Lung (tissue), 12 donors: ENCODE data around the gene PIH1D1. TPM values are rescaled to one million over a fixed set of nuclear protein-coding genes. Genes with fewer than 3 reads are reported as not detected.

Experiments used
- ATAC-seq: fragments of 200-7000 bp; cut with Tn5 transposase; one replicate; pipeline ENCODE4 v1.9.1; 2020; ENCODE audit warnings: moderate number of reproducible peaks; ENCODE audit not compliant: insufficient read depth, low FRiP score
- DNase-seq, 3 donors: peaks; one replicate each; pipeline ENCODE4 v3.0.0-alpha.2; 2013 to 2017
- H3K27ac ChIP-seq, 2 donors: one replicate each; pipeline ENCODE4 v1.5.1; 2013; ENCODE audit warnings: mild to moderate bottlenecking in 2 of 2, moderate library complexity in 2 of 2, control low read depth in 1 of 2, inconsistent platforms in 1 of 2, low read depth in 1 of 2, low read length in 1 of 2
- H3K27me3 ChIP-seq, 3 donors: one replicate each; pipeline ENCODE4 v1.5.1; 2013; ENCODE audit warnings: low read length in 2 of 3; ENCODE audit not compliant: control insufficient read depth in 3 of 3, insufficient read depth in 3 of 3
- H3K36me3 ChIP-seq, 4 donors: one replicate each; pipeline ENCODE4 v1.5.1; 2013; ENCODE audit warnings: low read length in 4 of 4, mild to moderate bottlenecking in 1 of 4, moderate library complexity in 1 of 4; ENCODE audit not compliant: control insufficient read depth in 4 of 4, insufficient read depth in 4 of 4
- H3K4me1 ChIP-seq, 5 donors: one replicate each; pipeline ENCODE4 v1.5.1; 2013; ENCODE audit warnings: low read length in 5 of 5, mild to moderate bottlenecking in 2 of 5, moderate library complexity in 1 of 5; ENCODE audit not compliant: control insufficient read depth in 5 of 5, insufficient read depth in 5 of 5
- H3K4me3 ChIP-seq: one replicate; pipeline ENCODE4 v1.5.1; 2013; ENCODE audit warnings: mild to moderate bottlenecking, control low read depth, moderate library complexity
- H3K9ac ChIP-seq, 2 donors: one replicate each; pipeline ENCODE4 v1.5.1; 2013; ENCODE audit warnings: low read length in 2 of 2, control low read depth in 1 of 2; ENCODE audit not compliant: insufficient read depth in 1 of 2
- H3K9me3 ChIP-seq, 4 donors: one replicate each; pipeline ENCODE4 v1.5.1; 2013; ENCODE audit warnings: low read length in 3 of 4, mild to moderate bottlenecking in 1 of 4, moderate library complexity in 1 of 4; ENCODE audit not compliant: control insufficient read depth in 4 of 4, insufficient read depth in 3 of 4
- CTCF ChIP-seq: IDR thresholded peaks from 2 replicates; pipeline ENCODE4 v1.5.1; 2012; ENCODE audit warnings: mild to moderate bottlenecking; ENCODE audit errors: control extremely low read depth, extremely low read depth
- WGBS, 2 donors: extraction: QIAGEN DNeasy Blood & Tissue Kit; methylation state at CpG; one replicate each; pipeline ENCODE4 v1.1.7; 2013; 5-methylcytosine and 5-hydroxymethylcytosine counted together
- polyA plus RNA-seq, 2 donors: library from polyadenylated mRNA; stranded (reverse); fragments of 200-250 nt; gene quantifications; one replicate each; pipeline ENCODE4 v1.2.1, GENCODE V29; 2013
- total RNA-seq, 2 donors: library from RNA; depleted of rRNA in 1 of 2; stranded (reverse); fragments of >200 nt in 1 of 2; gene quantifications; one replicate each; pipeline ENCODE4 v1.2.1, GENCODE V29; 2014 to 2021
- donor health status: control.
- donor health status: control.
- donor health status: Bipolar disorder and iron deficiency.
- donor health status: healthy.
- donor health status: DM: yes; HTN: yes; CAD: no.

Gene PIH1D1
- total and polyA plus RNA-seq, 4 donors: 63.7 to 66.6 (median 65.8) TPM

DNA sequence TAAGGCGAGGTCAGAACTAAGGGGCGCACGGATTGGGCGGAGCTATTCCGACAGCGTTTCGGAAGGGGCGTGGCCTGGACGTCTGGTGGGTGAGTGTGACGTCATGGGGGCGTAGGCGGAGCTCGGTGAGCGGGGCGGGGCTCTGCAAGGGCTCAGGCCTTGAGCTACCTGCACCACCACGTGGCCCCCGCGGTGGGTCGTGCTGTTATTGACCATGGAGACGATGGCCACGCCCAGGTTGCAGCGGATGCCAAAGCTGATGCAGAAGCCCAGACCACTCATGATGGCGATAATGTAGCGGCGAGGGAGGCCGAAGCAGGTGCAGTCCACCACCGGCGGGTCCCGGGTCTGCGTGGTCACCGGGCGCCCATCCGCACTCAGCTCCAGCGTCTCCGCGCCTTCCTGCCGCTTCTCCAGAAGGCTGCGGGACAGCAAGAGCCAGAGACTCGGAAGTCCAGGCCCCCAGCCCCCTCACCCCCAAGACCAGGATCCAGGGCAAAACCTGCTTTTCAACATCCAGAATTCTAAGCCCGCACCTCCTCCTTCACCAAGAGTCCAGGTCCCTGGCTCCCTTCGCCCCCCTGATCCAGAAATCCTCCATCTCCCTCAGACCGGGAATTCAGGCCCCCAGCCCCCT lies 15.1 kb downstream of the PIH1D1 start:
- Histone ChIP-seq H3K27me3 (peaks cover 4 to 96% (median 87%) of the 10 kb centered on the region in 3 donors), H3K4me3 (no peak overlapping the region), H3K9ac (no peak overlapping the region), H3K36me3 (no peaks in the 10 kb centered on the region), H3K4me1 (peaks cover 0 to 5% (median 0%) of the 10 kb centered on the region in 5 donors), H3K9me3 (peaks cover 0 to 3% (median 0%) of the 10 kb centered on the region in 4 donors), H3K27ac (no peak overlapping the region)
- WGBS, 2 donors: 7 to 10% methylated on average over 34 to 42 of the region's 42 CpGs
- peak in 1 of 3 donors; percentile 58 for DNase-seq
- no peak for ATAC-seq
- TF ChIP-seq CTCF: no peak

DNA sequence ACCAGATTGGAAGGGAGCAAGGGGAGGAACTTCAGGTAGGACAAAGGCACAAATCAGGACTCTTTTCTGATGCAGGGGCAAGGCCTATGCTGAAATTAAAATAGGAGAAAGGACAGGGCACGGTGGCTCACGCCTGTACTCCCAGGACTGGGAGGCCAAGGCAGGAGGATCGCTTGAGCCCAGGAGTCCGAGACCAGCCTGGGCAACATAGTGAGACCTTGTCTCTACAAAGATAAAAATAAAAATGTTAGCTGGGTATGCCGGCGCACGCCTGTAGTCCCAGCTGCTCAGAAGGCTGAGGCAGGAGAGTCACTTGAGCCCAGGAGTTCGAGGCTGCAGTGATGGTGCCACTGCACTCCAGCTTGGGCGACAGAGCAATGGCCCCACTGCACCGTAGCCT lies 15.9 kb downstream of the PIH1D1 start:
- WGBS, 2 donors: 86 to 93% methylated on average over 10 of the region's 10 CpGs
- H3K27ac ChIP-seq: no peak overlapping the region
- H3K4me1 ChIP-seq: peaks cover 0 to 5% (median 0%) of the 10 kb centered on the region in 5 donors
- H3K9me3 ChIP-seq: peaks cover 0 to 6% (median 0%) of the 10 kb centered on the region in 4 donors
- H3K36me3 ChIP-seq: no peaks in the 10 kb centered on the region
- ATAC-seq (no peak), DNase-seq (no peak)
- H3K9ac ChIP-seq: no peak overlapping the region
- no peak overlapping the region for H3K4me3 ChIP-seq
- TF ChIP-seq CTCF: no peak
- peaks cover 4 to 99% (median 91%) of the 10 kb centered on the region in 3 donors for H3K27me3 ChIP-seq

GRCh38 chr19:49434907-49435583 lies 16.6 kb downstream of the PIH1D1 start:
- TF ChIP-seq CTCF: no peak
- H3K4me1 ChIP-seq: peaks cover 0 to 5% (median 0%) of the 10 kb centered on the region in 5 donors
- DNase-seq: no peak

More at GRCh38 chr19:49434907-49435583, 16.6 kb downstream of the PIH1D1 start:
- no peak overlapping the region for H3K4me3 ChIP-seq
- WGBS, 2 donors: 87 to 90% methylated on average over 18 of the region's 18 CpGs
- ATAC-seq: no peak
- no peak overlapping the region for H3K27ac ChIP-seq
- H3K9me3 ChIP-seq: peaks cover 0 to 7% (median 0%) of the 10 kb centered on the region in 4 donors
- H3K9ac ChIP-seq: no peak overlapping the region
- peaks cover 4 to 99% (median 89%) of the 10 kb centered on the region in 3 donors for H3K27me3 ChIP-seq
- no peaks in the 10 kb centered on the region for H3K36me3 ChIP-seq
